NCI-H69 (cell line): Measurements from ENCODE around the gene TEAD4.

Experiments
- DNase-seq: peaks from one replicate; lab custom pipeline; 2025; lab: John Stamatoyannopoulos, UW

TEAD4 gene

GRCh38 chr12:3032770-3033538 is 73.8 kb downstream of the TEAD4 start:
- DNase-seq = no peak

- DNase-seq = no peak
These were observed 74.3 kb downstream of the TEAD4 start for GRCh38 chr12:3033539-3033867.

- DNase-seq = peak; percentile 80
These were observed 75.0 kb downstream of the TEAD4 start for GRCh38 chr12:3034067-3034750.

- no peak for DNase-seq
These were observed 76.0 kb downstream of the TEAD4 start for GRCh38 chr12:3035171-3035570.

- DNase-seq = peak; percentile 23
These were observed 76.9 kb downstream of the TEAD4 start for GRCh38 chr12:3035815-3036702.

GRCh38 chr12:3036901-3037600 is 77.9 kb downstream of the TEAD4 start:
- no peak for DNase-seq

GRCh38 chr12:3038166-3038565 is 79.0 kb downstream of the TEAD4 start:
- no peak for DNase-seq

- DNase-seq = no peak
These were observed 79.8 kb downstream of the TEAD4 start for GRCh38 chr12:3038926-3039510.

GRCh38 chr12:3040026-3040656 is 80.9 kb downstream of the TEAD4 start:
- DNase-seq = no peak

- no peak for DNase-seq
These were observed 81.7 kb downstream of the TEAD4 start for GRCh38 chr12:3040663-3041544.

GRCh38 chr12:3041558-3042164 is 82.5 kb downstream of the TEAD4 start:
- peak; percentile 92 for DNase-seq

GRCh38 chr12:3042394-3042793 is 83.2 kb downstream of the TEAD4 start:
- DNase-seq = peak; percentile 72

GRCh38 chr12:3042826-3043225 is 83.6 kb downstream of the TEAD4 start:
- DNase-seq = no peak

GRCh38 chr12:3043406-3043805 is 84.2 kb downstream of the TEAD4 start:
- DNase-seq = no peak

- DNase-seq = peak; percentile 26
These were observed 85.0 kb downstream of the TEAD4 start for GRCh38 chr12:3044141-3044630.

- no peak for DNase-seq
These were observed 86.3 kb downstream of the TEAD4 start for GRCh38 chr12:3045494-3045893.

GRCh38 chr12:3045989-3046388 is 86.8 kb downstream of the TEAD4 start:
- no peak for DNase-seq

- no peak for DNase-seq
These were observed 87.4 kb downstream of the TEAD4 start for GRCh38 chr12:3046441-3047200.

- peak; percentile 48 for DNase-seq
These were observed 88.8 kb downstream of the TEAD4 start for GRCh38 chr12:3047961-3048360.
